NCI-H446 treated with DMSO at 0.1 percent for 48 hours (cell line): ENCODE results near the gene ATG16L2.
"Not testable (repeated sequence)": the region's sequence is repeated elsewhere in the genome, so short reads cannot be mapped to it uniquely, and the experiment has no call there.

Experiments used
- DNase-seq: peaks from one replicate; lab custom pipeline; 2025; lab: John Stamatoyannopoulos, UW

Gene ATG16L2

GRCh38 chr11:72802822-72803221 is 11.4 kb upstream of the ATG16L2 start:
- no peak for DNase-seq

- no peak for DNase-seq
Observed at GRCh38 chr11:72805216-72805615, 9.0 kb upstream of the ATG16L2 start.

GRCh38 chr11:72806378-72806777 is 7.8 kb upstream of the ATG16L2 start:
- DNase-seq = not testable (repeated sequence)

- DNase-seq = no peak
Observed at GRCh38 chr11:72807021-72807693, 7.1 kb upstream of the ATG16L2 start.

- DNase-seq = no peak
Observed at GRCh38 chr11:72807792-72808191, 6.4 kb upstream of the ATG16L2 start.

GRCh38 chr11:72808331-72808798 is 5.8 kb upstream of the ATG16L2 start:
- no peak for DNase-seq

- DNase-seq = not testable (repeated sequence)
Observed at GRCh38 chr11:72811686-72812085, 2.5 kb upstream of the ATG16L2 start.

- DNase-seq = peak; percentile 43
Observed at GRCh38 chr11:72812604-72812966, 1.6 kb upstream of the ATG16L2 start.

GRCh38 chr11:72812967-72813739 is 1.1 kb upstream of the ATG16L2 start:
- DNase-seq = peak; percentile 49

- peak; percentile 70 for DNase-seq
Observed at GRCh38 chr11:72813740-72814285, 398 bp upstream of the ATG16L2 start.

- DNase-seq = no peak
Observed at GRCh38 chr11:72815110-72815618, 953 bp downstream of the ATG16L2 start.

GRCh38 chr11:72816404-72816990 is 2.3 kb downstream of the ATG16L2 start:
- no peak for DNase-seq

GRCh38 chr11:72817966-72818365 is 3.8 kb downstream of the ATG16L2 start:
- no peak for DNase-seq

- no peak for DNase-seq
Observed at GRCh38 chr11:72818971-72819370, 4.8 kb downstream of the ATG16L2 start.

- DNase-seq = no peak
Observed at GRCh38 chr11:72820439-72821139, 6.4 kb downstream of the ATG16L2 start.

- no peak for DNase-seq
Observed at GRCh38 chr11:72821221-72821919, 7.2 kb downstream of the ATG16L2 start.

- DNase-seq = peak; percentile 83
Observed at GRCh38 chr11:72821920-72822799, 7.9 kb downstream of the ATG16L2 start.

GRCh38 chr11:72823105-72823804 is 9.0 kb downstream of the ATG16L2 start:
- no peak for DNase-seq

- DNase-seq = no peak
Observed at GRCh38 chr11:72824020-72824419, 9.8 kb downstream of the ATG16L2 start.
